GM12878 (cell line): ENCODE results near the gene GALE. TPM values are rescaled to one million over a fixed set of nuclear protein-coding genes. Genes with fewer than 3 reads are reported as not detected.
A peak's percentile ranks its signal among the peaks of the same experiment; 100 is the strongest.

Source experiments
- ATAC-seq: fragments of 200-7000 bp; cut with Tn5 transposase; 3 replicates; pipeline ENCODE4 v1.9.1; 2020; ENCODE audit warnings: mild to moderate bottlenecking, moderate library complexity
- BruUV-seq: library from RNA; stranded (reverse); fragments of 400-500 nt; replicated peaks from 2 replicates; lab custom pipeline; 2021; lab: Mats Ljungman, UMichigan
- CTCF ChIA-PET: fragments of 300-600 bp; sonication (Branson Sonifier 250); formaldehyde crosslinking; extraction: SDS; loops from one replicate; lab custom pipeline; 2021; ENCODE audit warnings: inconsistent platforms; lab: Yijun Ruan, JAX
- POLR2A ChIA-PET: fragments of 350-600 bp; formaldehyde crosslinking; extraction: SDS; loops from one replicate; lab custom pipeline; 2021; ENCODE audit warnings: inconsistent platforms; lab: Charles Lee
- RAD21 ChIA-PET: fragments of 300-600 bp; sonication (Branson Sonifier 250); formaldehyde crosslinking; loops from one replicate; lab custom pipeline; 2023; ENCODE audit warnings: antibody characterized with exemption; ENCODE audit not compliant: unreplicated experiment; lab: Charles Lee
- SMC1A ChIA-PET: fragments of 300-600 bp; sonication (Branson Sonifier 250); formaldehyde crosslinking; loops from one replicate; lab custom pipeline; 2023; ENCODE audit not compliant: unreplicated experiment, uncharacterized antibody; lab: Charles Lee
- DNase-seq: peaks from one replicate; pipeline ENCODE4 v3.0.0-alpha.2; 2011; ENCODE audit warnings: low read depth, low spot score
- FAIRE-seq: peaks from 3 replicates; lab custom pipeline; 2011; peaks lifted over from hg19 to GRCh38; lab: Jason Lieb, UNC
- H2AFZ ChIP-seq: 2 replicates; pipeline ENCODE4 v1.6.0; 2011; ENCODE audit warnings: low read depth, low read length, control low read depth; ENCODE audit not compliant: control insufficient read depth
- H3K27ac ChIP-seq: 2 replicates; pipeline ENCODE4 v1.5.1; 2011; ENCODE audit warnings: control low read depth; ENCODE audit not compliant: control insufficient read depth, insufficient read depth
- H3K27me3 ChIP-seq, 2 experiments: replicated peaks in 1 of 2; 2 replicates each; pipeline versions ENCODE4 v1.6.0 to v1.6.1; 2011; ENCODE audit warnings: low read length in 1 of 2; ENCODE audit not compliant: control insufficient read depth in 2 of 2, insufficient read depth in 2 of 2
- H3K36me3 ChIP-seq, 2 experiments: 2 replicates each; pipeline ENCODE4 v1.5.1; 2011; ENCODE audit warnings: low read length in 1 of 2; ENCODE audit not compliant: control insufficient read depth in 2 of 2, insufficient read depth in 2 of 2
- H3K4me1 ChIP-seq: 2 replicates; pipeline ENCODE4 v1.6.1; 2011; ENCODE audit warnings: mild to moderate bottlenecking, low read length, moderate library complexity, mixed read lengths; ENCODE audit not compliant: control insufficient read depth, insufficient read depth
- H3K4me2 ChIP-seq: 2 replicates; pipeline ENCODE4 v1.6.0; 2011; ENCODE audit warnings: control low read depth; ENCODE audit not compliant: control insufficient read depth, insufficient read depth
- H3K4me3 ChIP-seq: fragments of 200-600 bp; sonication (generic); 2 replicates; pipeline ENCODE4 v1.5.1; 2016
- H3K79me2 ChIP-seq: 2 replicates; pipeline ENCODE4 v1.6.0; 2011; ENCODE audit warnings: low read length; ENCODE audit not compliant: control insufficient read depth, insufficient read depth
- H3K9ac ChIP-seq: 2 replicates; pipeline ENCODE4 v1.8.0; 2011; ENCODE audit warnings: low read length, control low read depth, mixed read lengths; ENCODE audit not compliant: control insufficient read depth, insufficient read depth
- H3K9me3 ChIP-seq: replicated peaks from 3 replicates; pipeline ENCODE4 v1.5.1; 2011; ENCODE audit warnings: mild to moderate bottlenecking, low read length; ENCODE audit not compliant: control insufficient read depth, insufficient read depth
- H4K20me1 ChIP-seq: 2 replicates; pipeline ENCODE4 v1.6.0; 2011; ENCODE audit not compliant: control insufficient read depth, insufficient read depth
- BHLHE40 ChIP-seq, 2 experiments: fragments of 450-650 bp in 1 of 2; IDR thresholded peaks; 2 replicates each; pipeline ENCODE4 v1.6.1; 2011 to 2017; ENCODE audit warnings: low read depth in 2 of 2, borderline replicate concordance in 1 of 2, improper control_type of control experiment in 1 of 2, low read length in 1 of 2, mild to moderate bottlenecking in 1 of 2
- HDAC6 ChIP-seq: fragments of 200-600 bp; sonication (generic); IDR thresholded peaks from one replicate; pipeline ENCODE4 v1.8.0; 2017; ENCODE audit warnings: antibody characterized with exemption; ENCODE audit not compliant: unreplicated experiment
- POLR2A ChIP-seq: IDR thresholded peaks from 2 replicates; pipeline ENCODE4 v1.6.1; 2011; ENCODE audit warnings: low read depth, mild to moderate bottlenecking, low read length
- WGBS: methylation state at CpG from one replicate; pipeline ENCODE4 v1.1.6; 2016; ENCODE audit warnings: low lambda C conversion rate; ENCODE audit not compliant: insufficient replicate concordance, insufficient coverage; ENCODE audit errors: missing lambda C conversion rate; 5-methylcytosine and 5-hydroxymethylcytosine counted together
- in situ Hi-C: fragments of 300-500 bp; cut with MboI; formaldehyde crosslinking; loops from 9 replicates; pipeline ENCODE4 v1.14.3; 2018; ENCODE audit warnings: mixed read lengths
- intact Hi-C: fragments of 100-400 bp; cut with micrococcal nuclease; formaldehyde crosslinking; loops from one replicate; pipeline ENCODE4 v1.14.2; 2022; ENCODE audit not compliant: unreplicated experiment
- polyA plus RNA-seq, 11 experiments: library from polyadenylated mRNA; depleted of rRNA in 4 of 11; unstranded in 6 of 11; stranded (reverse) in 5 of 11; fragments of >200 nt; fragmentation: Nextera tagmentation in 4 of 11; fragmentation: Illumina TruSeq in 1 of 11; extraction: Ambion mirVana in 4 of 11; extraction: Trizol in 1 of 11; gene quantifications; 1 replicate in 1 of 11; 2 replicates in 10 of 11; pipeline versions ENCODE4 v1.2.1 to v1.2.3, GENCODE V29; 2011 to 2016; ENCODE audit warnings: inconsistent platforms in 2 of 11, missing spikeins in 2 of 11, low read depth in 1 of 11
- total RNA-seq, 4 experiments: library from RNA; depleted of rRNA in 3 of 4; stranded (reverse); fragments of >200 nt in 3 of 4; fragmentation: Illumina TruSeq in 1 of 4; extraction: Trizol in 1 of 4; gene quantifications; 2 replicates each; pipeline versions ENCODE4 v1.2.1 to v1.2.3, GENCODE V29; 2013 to 2021
- TF ChIP-seq, protein P1 (sequence below): IDR thresholded peaks from 2 replicates; pipeline ENCODE4 v1.6.1; 2012; ENCODE audit warnings: low read depth, low read length, improper control_type of control experiment

Gene GALE
- total and polyA plus RNA-seq, 10 of the 15 experiments (the other 5 are each of a cell fraction or from before 2014, with no cell fraction given), result 4.2 to 93.7 (median 40.4) TPM

- peaks cover 23% of the 10 kb centered on the region for H3K79me2 ChIP-seq
- ChIA-PET RAD21 (interaction anchor here (0.7 to 1.4 kb wide), 4 partner anchors 15 to 115 kb away, joined by 3 to 7 read pairs (median 4); partner anchors contain the start of gene PITHD1), POLR2A (interaction anchor here (0.9 to 2.4 kb wide), 4 partner anchors 9 to 31 kb away, joined by 3 to 10 read pairs (median 3); partner anchors contain the start of gene PITHD1)
Measured at GRCh38 chr1:23792151-23792945, 8.2 kb downstream of the GALE start.

More at GRCh38 chr1:23792151-23792945, 8.2 kb downstream of the GALE start:
- H3K27me3 ChIP-seq, result no peaks in the 10 kb centered on the region
- SMC1A ChIA-PET, result interaction anchor here (0.6 to 1.5 kb wide), 3 partner anchors 13 to 435 kb away, joined by 3 to 4 read pairs (median 3); no protein-coding TSS in a partner anchor
- 0 out of 2 replicates have a peak overlapping the region, but pooled peaks have one; percentile 8 for H3K9ac ChIP-seq
- peak overlapping the region; percentile 61; the same call in 1 of the 2 replicates for H3K4me2 ChIP-seq
- H4K20me1 ChIP-seq, result no peaks in the 10 kb centered on the region
- in situ Hi-C loops (loop anchor here (25.0 kb wide), 1 partner anchor 1445 kb away; the partner anchor contains the start of genes RSRP1 and SYF2), intact Hi-C loops (no loop called here)
- 0 out of 2 replicates have a peak, but pooled peaks cover 5% of the 10 kb centered on the region for H3K4me1 ChIP-seq
- no peaks in the 10 kb centered on the region for H3K9me3 ChIP-seq
- CTCF ChIA-PET, result interaction anchor here (0.7 to 1.7 kb wide), 5 partner anchors 9 to 124 kb away, joined by 3 to 10 read pairs (median 6); no protein-coding TSS in a partner anchor
- 72% methylated on average over 18 of the region's 19 CpGs for WGBS
- no peak for FAIRE-seq
- H2AFZ ChIP-seq, result no peak overlapping the region
- no peak overlapping the region for H3K27ac ChIP-seq
- peak overlapping the region; percentile 93; the same call in 1 of the 2 replicates for H3K4me3 ChIP-seq
- no TSS peak for BruUV-seq
- TF ChIP-seq POLR2A, result peak; percentile 6
- TF ChIP-seq BHLHE40 (IDR thresholded peaks at IDR 0.05; ENCODE audit: borderline replicate concordance in 1 of 2, low read depth in 2 of 2, low read length in 1 of 2), result no peak
- TF ChIP-seq, protein P1, sequence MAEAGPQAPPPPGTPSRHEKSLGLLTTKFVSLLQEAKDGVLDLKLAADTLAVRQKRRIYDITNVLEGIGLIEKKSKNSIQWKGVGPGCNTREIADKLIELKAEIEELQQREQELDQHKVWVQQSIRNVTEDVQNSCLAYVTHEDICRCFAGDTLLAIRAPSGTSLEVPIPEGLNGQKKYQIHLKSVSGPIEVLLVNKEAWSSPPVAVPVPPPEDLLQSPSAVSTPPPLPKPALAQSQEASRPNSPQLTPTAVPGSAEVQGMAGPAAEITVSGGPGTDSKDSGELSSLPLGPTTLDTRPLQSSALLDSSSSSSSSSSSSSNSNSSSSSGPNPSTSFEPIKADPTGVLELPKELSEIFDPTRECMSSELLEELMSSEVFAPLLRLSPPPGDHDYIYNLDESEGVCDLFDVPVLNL, result no peak
- no peak for TF ChIP-seq HDAC6
- ATAC-seq, result no peak
- DNase-seq, result no peak
- peaks cover 9 to 14% of the 10 kb centered on the region in 2 experiments; a peak in 3 of 4 replicates for H3K36me3 ChIP-seq
